HG03558 (cell line): ENCODE measurements around the gene CRYGN.

Experiments used
- ATAC-seq: cut with Tn5 transposase; IDR thresholded peaks from one replicate; pipeline ENCODE4 v1.9.1; 2021; ENCODE audit warnings: moderate number of reproducible peaks; ENCODE audit not compliant: unreplicated experiment; ENCODE audit errors: extremely low read depth

Gene CRYGN

DNA sequence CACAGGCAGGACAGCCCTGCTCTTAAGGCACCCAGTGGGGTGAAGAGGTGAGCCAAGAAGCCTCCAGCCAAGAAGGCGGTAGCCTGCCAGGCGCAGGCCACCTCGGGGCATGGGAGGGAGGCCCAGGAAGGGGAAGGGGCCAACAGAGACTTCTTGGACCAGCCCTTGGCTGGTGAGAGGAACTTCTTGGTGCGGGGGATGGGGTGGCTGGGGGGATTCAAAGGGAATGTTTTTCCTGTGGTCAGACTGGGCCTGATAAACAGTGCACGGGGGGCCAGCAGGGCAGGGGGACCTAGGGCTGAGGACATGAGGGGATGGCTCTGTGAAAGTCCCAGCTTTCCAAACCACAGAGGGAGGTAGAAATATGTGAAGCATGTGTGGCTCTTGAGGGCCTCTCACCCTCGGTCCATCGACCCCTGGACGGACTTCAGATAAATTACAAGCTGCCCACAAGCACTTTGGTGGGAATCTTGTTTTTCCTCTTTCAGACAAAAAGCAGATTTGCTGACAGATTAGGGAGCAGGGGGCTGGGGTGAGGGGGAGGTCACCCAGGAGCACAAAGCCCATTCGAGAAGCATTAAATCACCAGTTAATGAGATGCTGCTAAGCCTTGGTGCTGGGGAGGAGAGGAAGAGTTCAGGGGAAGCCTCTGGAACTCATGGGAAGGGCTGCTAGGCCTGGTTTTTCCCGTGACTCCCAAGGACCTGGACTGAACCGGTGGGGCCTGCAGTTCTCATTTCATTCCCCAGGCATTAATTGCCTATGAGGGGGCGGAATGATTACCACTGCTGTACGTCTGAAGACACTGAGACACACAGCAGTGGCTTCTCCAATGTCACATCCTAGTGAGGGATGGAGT lies 11.3 kb downstream of the CRYGN start:
- no peak for ATAC-seq

DNA sequence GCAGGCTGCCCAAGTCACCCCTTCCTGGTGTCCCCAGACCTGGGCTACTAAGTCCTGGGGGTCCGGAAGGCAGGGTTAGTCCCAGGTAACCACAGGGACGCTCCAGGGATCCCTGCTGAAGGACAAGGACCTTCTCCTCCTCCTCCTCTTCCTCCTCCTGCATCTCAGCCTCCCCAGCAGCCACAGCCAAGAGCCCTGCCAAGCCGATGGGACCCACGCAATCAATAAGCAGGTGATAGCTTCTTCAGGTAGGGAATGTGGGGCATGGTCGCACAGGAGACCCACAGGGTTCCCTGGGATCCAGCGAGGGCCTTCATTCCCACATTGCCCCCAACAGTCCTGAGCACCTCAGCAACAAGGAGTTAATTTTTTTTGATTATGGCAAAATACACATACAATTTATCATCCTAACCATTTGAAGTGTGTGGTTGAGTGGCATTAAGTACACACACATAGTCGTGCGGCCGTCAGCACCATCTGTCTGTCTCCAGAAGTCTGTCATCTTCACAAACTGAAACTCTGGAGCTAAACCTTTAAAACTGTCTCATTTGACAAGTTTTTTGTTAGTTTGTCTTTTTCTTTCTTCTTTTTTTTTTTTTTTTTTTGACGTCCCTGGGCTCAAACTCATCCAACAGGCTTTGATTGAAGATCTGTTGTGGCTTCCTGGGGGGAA lies 12.1 kb downstream of the CRYGN start:
- ATAC-seq, result no peak

GRCh38 chr7:151426904-151427704 lies 12.8 kb downstream of the CRYGN start:
- no peak for ATAC-seq

GRCh38 chr7:151426441-151426903 lies 13.5 kb downstream of the CRYGN start:
- no peak for ATAC-seq

DNA sequence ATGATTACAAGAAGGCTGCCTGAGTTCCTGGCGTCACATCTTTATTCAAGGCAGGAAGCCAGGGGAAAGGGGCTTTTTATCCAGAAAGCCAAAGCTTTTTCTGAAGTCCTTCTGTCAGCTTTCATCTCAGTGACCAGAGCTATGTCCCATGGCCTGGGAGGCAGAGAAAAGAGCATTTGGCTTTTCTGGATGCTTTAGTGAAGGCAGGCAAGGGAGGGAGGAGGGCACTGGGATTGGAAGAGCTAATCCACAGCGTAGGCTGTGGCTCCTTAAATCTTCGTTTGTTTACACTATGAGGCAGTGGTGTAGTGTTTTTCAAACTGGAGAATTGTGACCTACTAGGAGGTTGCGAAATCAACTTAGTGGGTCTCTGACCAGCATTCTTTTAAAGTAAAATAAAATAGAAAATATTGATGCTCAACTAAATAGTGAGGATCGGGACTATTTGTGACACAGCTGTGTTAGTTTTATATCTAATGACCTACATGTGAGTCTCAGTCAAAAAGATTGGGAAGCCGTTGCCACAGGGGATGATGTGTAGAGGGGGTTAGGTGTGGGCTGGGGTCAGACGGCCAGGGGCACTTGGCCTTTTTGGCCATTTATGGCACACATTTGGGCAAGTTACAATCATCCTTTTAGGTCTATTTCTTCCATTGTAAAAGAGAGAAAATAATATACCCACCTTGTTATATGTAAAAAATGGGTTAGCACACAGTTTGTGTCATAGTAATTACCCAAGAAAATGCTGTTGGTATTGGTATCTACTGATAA lies 14.1 kb downstream of the CRYGN start:
- no peak for ATAC-seq

DNA sequence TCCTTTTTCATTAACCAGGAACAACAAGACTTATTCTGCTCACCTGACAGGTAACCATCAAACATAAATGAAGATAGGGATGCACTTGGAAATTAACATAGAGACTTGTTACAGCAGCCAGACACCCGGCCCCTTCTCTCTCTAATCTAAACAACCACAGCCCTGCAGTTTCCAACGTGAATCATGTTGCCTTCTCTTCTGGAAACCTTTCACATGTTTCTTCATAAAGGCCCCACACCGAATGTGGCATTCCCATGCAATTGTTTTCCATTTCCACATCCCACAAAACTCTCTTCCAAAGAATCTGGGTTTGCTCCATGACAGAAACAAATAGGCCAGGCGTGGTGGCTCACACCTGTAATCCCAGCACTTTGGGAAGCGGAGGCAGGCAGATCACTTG lies 15.1 kb downstream of the CRYGN start:
- ATAC-seq, result no peak

GRCh38 chr7:151423936-151424335 lies 16.0 kb downstream of the CRYGN start:
- ATAC-seq, result no peak

DNA sequence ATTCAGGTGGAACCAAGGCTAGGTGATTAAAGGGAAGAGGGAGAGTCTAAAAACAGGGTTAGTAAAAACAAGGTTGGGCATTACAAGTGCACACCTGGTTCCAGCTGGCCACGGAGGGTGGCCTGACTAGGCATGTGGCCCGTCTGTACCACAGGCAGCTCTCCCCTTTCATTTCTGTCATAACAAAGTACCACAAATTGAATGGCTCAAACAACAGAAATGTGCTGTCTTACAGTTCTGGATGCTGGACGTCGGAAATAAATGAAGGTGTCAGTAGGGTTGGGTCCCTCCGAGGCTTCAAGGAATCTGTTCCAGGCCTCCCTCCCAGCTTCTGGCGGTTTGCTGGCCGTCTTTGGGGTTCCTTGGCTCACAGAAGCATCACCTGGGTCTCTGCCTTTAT lies 16.7 kb downstream of the CRYGN start:
- no peak for ATAC-seq

DNA sequence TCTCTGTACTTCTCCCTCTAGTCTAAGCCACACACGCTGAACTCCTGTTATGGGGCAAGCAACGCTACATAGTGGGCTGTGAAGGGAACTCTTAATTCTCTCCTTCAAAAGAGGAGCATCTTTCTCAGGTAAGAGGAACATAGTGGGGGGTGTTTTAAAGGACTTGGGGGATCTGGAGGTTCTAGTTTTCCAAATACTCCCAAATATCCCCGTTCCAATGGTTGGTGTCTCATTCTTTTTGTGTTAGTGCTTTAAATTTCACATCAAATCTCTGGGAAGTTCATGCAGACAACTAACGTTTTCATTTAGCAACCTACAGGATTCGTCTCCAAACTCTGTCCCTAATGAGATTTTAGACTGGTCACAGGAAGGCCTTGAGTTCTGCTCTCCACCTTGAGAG lies 17.7 kb downstream of the CRYGN start:
- ATAC-seq, result no peak

DNA sequence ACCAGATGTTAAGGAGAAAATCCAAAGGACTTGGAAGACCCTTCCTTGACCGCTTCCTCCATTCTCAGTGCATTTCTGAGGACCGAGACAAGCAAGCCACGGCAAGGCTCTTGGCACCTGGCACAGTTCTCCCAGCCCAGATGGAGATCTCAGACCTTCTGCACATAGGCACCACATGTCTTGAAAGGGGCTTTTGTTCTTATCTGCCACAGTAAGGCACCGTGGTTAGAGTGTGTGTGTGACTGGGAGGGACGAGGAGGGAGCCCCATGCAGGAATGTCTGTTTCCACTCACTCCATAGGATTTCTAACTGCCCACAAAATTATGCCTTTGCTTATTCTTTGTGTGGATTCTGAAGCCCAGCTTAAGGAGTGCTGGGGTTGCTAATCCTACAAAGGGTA lies 19.8 kb downstream of the CRYGN start:
- no peak for ATAC-seq

DNA sequence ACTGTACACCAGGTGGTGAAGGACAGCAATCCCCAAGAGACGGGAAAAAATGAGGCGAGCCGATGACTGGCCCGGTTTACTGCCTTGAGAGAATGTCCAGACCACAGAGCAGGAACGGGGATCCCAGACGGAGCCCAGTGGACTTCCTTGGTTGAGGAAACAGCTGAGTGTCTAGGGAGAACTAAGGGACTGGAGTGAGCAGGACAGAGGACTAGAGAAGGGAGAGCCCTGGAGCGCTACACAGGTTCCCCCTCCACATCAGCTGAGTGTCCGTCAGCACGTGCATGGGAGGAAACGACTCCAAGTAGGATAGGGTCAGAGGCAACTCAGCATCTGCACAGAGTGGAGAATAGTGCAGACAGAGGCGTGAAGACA lies 23.0 kb downstream of the CRYGN start:
- ATAC-seq, result no peak

DNA sequence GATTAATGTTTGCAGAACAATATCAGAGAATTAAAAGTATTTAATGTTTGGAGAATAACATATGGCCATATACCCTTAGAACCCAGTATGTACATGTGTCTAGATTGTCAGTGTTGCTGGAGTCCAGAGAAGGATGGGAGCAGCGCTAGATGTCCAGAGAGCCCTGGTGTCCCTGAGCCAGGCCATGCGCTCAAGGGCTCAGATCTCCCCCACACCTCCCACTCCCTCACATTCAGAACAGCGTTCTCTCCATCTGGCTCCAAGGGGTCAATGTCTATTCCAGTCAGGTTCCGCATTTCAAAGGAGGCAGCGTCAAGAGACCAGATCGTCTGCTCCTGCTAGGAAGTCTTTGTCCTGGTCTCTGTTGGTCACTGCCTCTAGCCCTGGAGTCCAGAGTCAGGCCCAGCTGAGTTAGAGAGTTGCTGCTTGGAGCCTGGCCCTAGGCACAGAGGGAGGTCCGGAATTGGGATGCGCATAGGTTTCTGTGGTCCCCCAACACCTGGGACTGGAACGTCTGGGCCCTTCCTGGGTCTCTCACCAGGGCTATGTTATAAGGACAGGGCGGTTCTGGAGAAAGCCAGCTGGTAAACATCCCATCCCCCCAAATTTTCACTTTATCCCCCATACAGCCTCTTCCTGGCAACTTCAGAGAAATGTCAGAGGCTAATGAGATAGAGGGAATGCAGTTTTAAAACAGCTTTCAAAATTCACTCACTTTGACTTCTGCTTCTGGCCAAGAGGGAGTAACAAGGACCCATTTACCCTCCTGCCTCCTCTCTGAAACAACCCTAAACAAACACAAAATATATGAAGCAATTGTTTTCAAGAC lies 23.6 kb downstream of the CRYGN start:
- no peak for ATAC-seq

DNA sequence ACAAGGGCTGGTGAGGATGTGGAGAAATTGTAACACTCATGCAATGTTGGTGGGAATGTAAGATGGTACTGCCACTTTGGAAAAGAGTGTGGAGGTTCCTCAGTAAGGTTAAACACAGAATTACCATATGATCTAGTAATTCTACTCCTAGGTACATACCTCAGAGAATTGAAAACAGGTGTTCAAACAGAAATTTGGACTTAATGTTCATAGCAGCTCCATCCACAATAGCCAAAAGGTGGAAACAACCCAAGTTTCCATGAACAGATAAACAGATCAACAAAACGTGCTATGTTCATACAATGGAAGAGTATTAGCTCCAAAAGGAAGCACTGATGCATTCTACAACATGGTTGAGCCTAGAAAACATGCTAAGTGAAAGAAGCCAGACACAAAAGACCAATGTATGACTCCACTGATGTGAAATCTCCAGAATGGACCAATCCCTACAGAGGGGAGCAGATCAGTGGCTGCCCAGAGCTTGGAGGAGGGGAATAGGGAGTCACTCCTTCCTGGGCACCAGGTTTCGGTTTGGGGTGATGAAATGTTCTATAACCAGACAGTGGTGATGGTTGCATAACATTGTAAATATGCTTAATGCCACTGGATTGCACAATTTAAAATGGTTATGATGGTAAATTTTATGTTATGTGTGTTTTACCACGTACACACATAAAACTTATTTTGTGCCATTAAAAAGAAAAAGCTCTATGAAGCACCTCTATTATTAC lies 24.4 kb downstream of the CRYGN start:
- no peak for ATAC-seq

DNA sequence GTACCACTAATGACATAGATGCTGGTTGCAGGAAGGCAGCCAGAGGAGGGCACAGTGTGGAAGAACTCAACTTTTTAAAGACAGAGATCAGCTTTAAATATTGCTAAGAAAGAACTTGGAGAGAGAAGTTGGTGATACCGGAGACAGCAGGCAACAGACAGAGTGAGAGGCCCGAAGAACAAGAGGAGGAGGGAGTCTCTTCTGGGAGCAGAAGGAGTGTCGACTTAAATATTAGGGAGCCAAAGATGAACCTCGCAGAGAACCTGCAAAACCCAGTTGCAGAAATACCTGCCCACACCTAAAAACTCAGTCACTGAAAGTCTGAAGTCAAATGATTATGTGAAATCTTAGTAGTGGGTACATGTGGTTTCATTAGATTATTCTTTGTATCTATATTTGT lies 26.7 kb downstream of the CRYGN start:
- no peak for ATAC-seq

GRCh38 chr7:151412318-151412717 lies 27.6 kb downstream of the CRYGN start:
- ATAC-seq, result no peak

DNA sequence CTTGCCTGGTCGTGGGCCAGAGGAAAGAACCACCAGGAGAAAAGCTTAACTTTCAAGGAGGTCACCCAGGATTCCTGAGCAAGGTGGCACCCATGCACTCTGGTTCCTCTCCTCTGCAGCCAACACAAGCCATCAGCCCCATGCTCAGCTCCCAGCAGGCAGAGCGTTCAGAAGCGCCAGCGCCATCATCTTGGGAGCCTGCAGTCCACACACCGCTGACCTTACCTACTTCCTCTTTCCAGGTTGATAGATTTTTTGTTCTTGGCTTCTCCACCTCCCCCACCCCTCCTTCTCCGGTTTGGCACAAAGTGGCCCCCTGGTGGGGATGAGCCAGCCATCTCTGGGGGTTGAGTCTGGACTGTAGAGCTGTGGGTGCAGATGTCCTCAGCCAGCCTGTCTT lies 28.4 kb downstream of the CRYGN start:
- ATAC-seq, result no peak

DNA sequence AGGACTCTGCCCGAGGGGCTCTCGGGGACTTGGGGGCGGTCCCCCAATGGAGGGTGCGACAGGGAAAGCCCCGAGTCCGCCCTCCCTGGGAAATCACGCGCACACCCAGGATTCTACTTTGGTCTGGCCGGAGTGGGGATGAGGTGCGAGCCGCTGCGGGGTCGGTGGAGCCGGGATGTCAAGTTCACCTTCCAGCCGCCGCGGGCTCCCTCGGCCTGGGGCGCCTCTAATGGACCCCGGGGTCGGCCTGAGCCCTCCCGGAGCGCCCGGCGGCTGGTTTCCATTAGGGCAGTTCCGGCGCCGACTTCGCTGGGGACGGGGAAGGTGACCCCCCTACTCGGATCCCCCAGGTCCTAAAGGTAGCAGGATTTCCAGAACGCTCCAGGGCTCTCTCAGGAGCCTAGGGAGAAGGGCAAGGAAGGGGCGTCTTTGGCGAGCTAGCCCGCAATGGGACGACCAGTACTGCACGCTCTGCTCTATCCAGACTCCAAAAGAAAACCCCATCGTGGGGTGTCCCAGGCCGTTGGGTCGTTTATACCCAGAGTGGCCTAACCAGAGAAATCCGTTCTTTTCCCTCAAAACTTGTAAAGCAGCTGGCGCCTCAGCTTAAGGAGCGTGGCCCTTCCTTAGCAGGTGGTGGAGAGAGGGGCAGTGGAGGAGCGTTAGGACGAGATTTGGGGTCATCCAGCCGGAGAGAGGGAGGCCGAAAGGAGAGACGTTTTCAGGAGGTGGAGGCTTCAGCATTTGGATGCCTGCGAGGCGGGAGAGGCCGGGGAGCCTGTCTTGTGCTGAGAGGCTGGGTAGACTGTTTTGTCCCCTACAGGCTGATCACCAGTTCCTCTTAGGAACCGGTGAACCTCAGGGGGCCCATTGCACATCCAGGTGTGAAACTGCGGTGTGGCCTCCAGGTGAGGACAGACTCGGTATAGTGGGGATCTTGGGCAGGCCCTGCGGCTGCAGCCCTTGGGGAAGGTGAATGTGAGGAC lies 29.2 kb downstream of the CRYGN start:
- no peak for ATAC-seq
